Measurements from ENCODE around the gene IL1F10. TPM values are rescaled to one million over a fixed set of nuclear protein-coding genes. Genes with fewer than 3 reads are reported as not detected.

IL1F10 gene
- total RNA-seq, 1 experiment from 2014 or later = not detected

DNA sequence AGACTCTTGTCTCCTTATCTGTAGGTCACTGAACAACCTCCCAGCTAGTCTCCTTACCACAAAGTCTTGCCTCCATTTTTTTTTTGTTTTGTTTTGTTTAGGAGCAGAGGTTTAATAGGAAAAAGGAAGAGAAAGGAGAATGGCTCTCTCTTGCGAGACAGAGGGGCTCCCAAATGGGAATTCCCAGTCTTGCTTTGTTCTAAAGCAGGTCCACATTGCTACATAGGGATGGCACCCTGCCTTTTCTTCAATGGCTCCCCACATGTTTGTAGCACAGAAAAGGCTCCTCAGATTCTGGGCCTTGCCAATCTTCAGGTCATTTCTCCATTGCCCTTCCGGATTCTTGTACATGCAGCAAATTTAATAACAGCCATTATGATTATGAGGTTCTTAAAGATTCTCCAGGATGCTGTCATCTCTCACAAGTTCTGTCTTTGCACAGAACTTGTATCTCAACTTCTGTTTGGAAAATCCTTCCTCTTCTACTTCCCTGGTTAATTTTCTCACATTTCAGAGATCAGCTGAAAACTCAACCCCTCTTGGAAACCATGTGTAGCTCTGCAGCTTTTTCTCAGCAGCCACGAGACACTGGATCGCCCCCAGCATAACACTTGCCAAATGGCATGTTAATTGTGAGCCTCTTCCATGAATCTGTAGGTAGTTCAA is 23.6 kb downstream of the IL1F10 start:
- no peak overlapping the region for H4K91ac ChIP-seq (ENCODE audit: insufficient read length, low read depth, low read length)
- H3K36me3 Mint-ChIP-seq (ENCODE audit: insufficient read depth in 1 of 3, low read depth in 3 of 3) = no peaks in the 10 kb centered on the region
- no peaks in the 10 kb centered on the region for H3K79me1 ChIP-seq (ENCODE audit: insufficient read depth, low read depth, low read length, poor library complexity, severe bottlenecking)
- H2BK120ac ChIP-seq (ENCODE audit: low read depth, low read length, poor library complexity, severe bottlenecking) = no peak overlapping the region
- peaks cover 27% of the 10 kb centered on the region for H3K27me3 Mint-ChIP-seq (ENCODE audit: low read depth)
- H2BK5ac ChIP-seq (ENCODE audit: insufficient read length, low read length) = no peak overlapping the region
- no peaks in the 10 kb centered on the region for H3K4me1 ChIP-seq (ENCODE audit: insufficient read depth, low read length)
- H3K4me3 Mint-ChIP-seq = no peak overlapping the region
- no peak for TF ChIP-seq CTCF (conservative IDR thresholded peaks at IDR 0.05)
- no peak overlapping the region for H3K4me2 ChIP-seq (ENCODE audit: insufficient read depth, insufficient read length, low read length)
- no peak overlapping the region for H2AK5ac ChIP-seq (ENCODE audit: insufficient read length, low read length)
- H3K9me3 Mint-ChIP-seq = peaks cover 8 to 13% of the 10 kb centered on the region in 2 experiments; a peak in 4 of 5 replicates
- no peak overlapping the region for H3K18ac ChIP-seq (ENCODE audit: insufficient read length, low read depth, low read length)
- H3K79me2 ChIP-seq (ENCODE audit: insufficient read depth, low read length) = no peaks in the 10 kb centered on the region
- no peaks in the 10 kb centered on the region for H3K27me3 ChIP-seq (ENCODE audit: insufficient read depth, low read length)
- no peak overlapping the region for H3K27ac Mint-ChIP-seq
- no peak overlapping the region for H2AFZ ChIP-seq (ENCODE audit: low read length)
- WGBS (ENCODE audit: extremely low coverage, insufficient read length, low lambda C conversion rate) = no CpG with 5 or more reads among the region's 4 CpGs
- no peaks in the 10 kb centered on the region for H4K20me1 ChIP-seq (ENCODE audit: control insufficient read depth, insufficient read depth, insufficient read length)
- H3K23me2 ChIP-seq (ENCODE audit: insufficient read length, low read depth, low read length, poor library complexity, severe bottlenecking) = no peaks in the 10 kb centered on the region
- H3T11ph ChIP-seq (ENCODE audit: low read length) = no peak overlapping the region
- no peak overlapping the region for H3K23ac ChIP-seq (ENCODE audit: insufficient read length, low read depth, low read length)
- no peak overlapping the region for H3K14ac ChIP-seq (ENCODE audit: insufficient read depth, low read length)
- H2BK20ac ChIP-seq (ENCODE audit: low read depth, low read length, poor library complexity, severe bottlenecking) = no peak overlapping the region
- H4K5ac ChIP-seq (ENCODE audit: insufficient read length, low read depth, low read length) = no peak overlapping the region
- H2BK15ac ChIP-seq (ENCODE audit: low read depth, low read length) = no peak overlapping the region
- no peaks in the 10 kb centered on the region for H3K4me1 Mint-ChIP-seq
- no peak overlapping the region for H3K9ac ChIP-seq (ENCODE audit: extremely low read depth, insufficient read length, low read length)
- H3K4ac ChIP-seq (ENCODE audit: low read depth, low read length) = no peak overlapping the region
- no peaks in the 10 kb centered on the region for H3K9me3 ChIP-seq (ENCODE audit: control insufficient read depth, low read depth, low read length)
- no peak overlapping the region for H4K8ac ChIP-seq (replicated peaks; ENCODE audit: insufficient read length, low read depth, low read length)
- H3K56ac ChIP-seq (ENCODE audit: insufficient read length, low read depth, low read length) = no peak overlapping the region
- no peak overlapping the region for H3K27ac ChIP-seq (ENCODE audit: insufficient read length, low read depth, low read length)
- no peak for DNase-seq
- H2BK12ac ChIP-seq (ENCODE audit: insufficient read length, low read depth, low read length) = no peak overlapping the region
